Mesothelial cell of epicardium (in vitro differentiated cells): ENCODE measurements around the gene TANGO2. TPM values are rescaled to one million over a fixed set of nuclear protein-coding genes. Genes with fewer than 3 reads are reported as not detected.

ENCODE experiments used
- DNase-seq, 2 experiments: peaks; one replicate each; pipeline ENCODE4 v3.0.0; 2021; ENCODE audit warnings: low spot score in 2 of 2; ENCODE audit not compliant: unreplicated experiment in 2 of 2
- H3K27ac Mint-ChIP-seq: 2 replicates; pipeline ENCODE4 v1.8.0; 2021; ENCODE audit warnings: mixed read lengths
- H3K27me3 Mint-ChIP-seq: 2 replicates; pipeline ENCODE4 v1.8.0; 2021; ENCODE audit warnings: low read depth, mixed read lengths
- H3K36me3 Mint-ChIP-seq: 2 replicates; pipeline ENCODE4 v1.8.0; 2021; ENCODE audit warnings: mixed read lengths
- H3K4me1 Mint-ChIP-seq: 2 replicates; pipeline ENCODE4 v1.8.0; 2021; ENCODE audit warnings: mixed read lengths
- H3K4me3 Mint-ChIP-seq: 2 replicates; pipeline ENCODE4 v1.8.0; 2021; ENCODE audit warnings: mild to moderate bottlenecking, moderate library complexity, mixed read lengths
- H3K9me3 Mint-ChIP-seq: 2 replicates; pipeline ENCODE4 v1.8.0; 2021; ENCODE audit warnings: mixed read lengths
- CTCF ChIP-seq: fragments of 200-600 bp; sonication (generic); IDR thresholded peaks from one replicate; pipeline ENCODE4 v1.5.0; 2021; ENCODE audit warnings: antibody characterized with exemption; ENCODE audit not compliant: unreplicated experiment
- total RNA-seq: library from RNA; stranded (reverse); gene quantifications from 3 replicates; pipeline ENCODE4 v1.2.1, GENCODE V29; 2021

Gene TANGO2
- total RNA-seq, 1 donor from 2014 or later = 15.6 TPM

- peaks cover 3% of the 10 kb centered on the region for H3K4me1 Mint-ChIP-seq
- H3K27ac Mint-ChIP-seq = peak overlapping the region; percentile 39
- no peak overlapping the region for H3K4me3 Mint-ChIP-seq
- H3K36me3 Mint-ChIP-seq = peaks cover 19% of the 10 kb centered on the region
- TF ChIP-seq CTCF = peak; percentile 44
- no peak for DNase-seq
- no peaks in the 10 kb centered on the region for H3K9me3 Mint-ChIP-seq
- no peaks in the 10 kb centered on the region for H3K27me3 Mint-ChIP-seq
These were observed 90.3 kb downstream of the TANGO2 start for GRCh38 chr22:20111045-20111688.

- no peak overlapping the region for H3K4me3 Mint-ChIP-seq
- peak overlapping the region; percentile 56 for H3K27ac Mint-ChIP-seq
- H3K9me3 Mint-ChIP-seq = no peaks in the 10 kb centered on the region
- DNase-seq = no peak
- H3K27me3 Mint-ChIP-seq = no peaks in the 10 kb centered on the region
- TF ChIP-seq CTCF = no peak
- H3K36me3 Mint-ChIP-seq = peaks cover 19% of the 10 kb centered on the region
- peaks cover 4% of the 10 kb centered on the region for H3K4me1 Mint-ChIP-seq
These were observed 91.0 kb downstream of the TANGO2 start for GRCh38 chr22:20111689-20112622.

GRCh38 chr22:20112623-20113511 lies 92.0 kb downstream of the TANGO2 start:
- TF ChIP-seq CTCF = no peak
- H3K9me3 Mint-ChIP-seq = no peaks in the 10 kb centered on the region
- no peak overlapping the region for H3K27ac Mint-ChIP-seq
- peaks cover 4% of the 10 kb centered on the region for H3K4me1 Mint-ChIP-seq
- no peak overlapping the region for H3K4me3 Mint-ChIP-seq
- peaks cover 14% of the 10 kb centered on the region for H3K36me3 Mint-ChIP-seq
- DNase-seq = no peak
- H3K27me3 Mint-ChIP-seq = no peaks in the 10 kb centered on the region

GRCh38 chr22:20113551-20114310 lies 92.8 kb downstream of the TANGO2 start:
- peaks cover 13% of the 10 kb centered on the region for H3K4me1 Mint-ChIP-seq
- peaks cover 8% of the 10 kb centered on the region for H3K36me3 Mint-ChIP-seq
- H3K4me3 Mint-ChIP-seq = no peak overlapping the region
- no peak for DNase-seq
- no peaks in the 10 kb centered on the region for H3K9me3 Mint-ChIP-seq
- no peak overlapping the region for H3K27ac Mint-ChIP-seq
- H3K27me3 Mint-ChIP-seq = no peaks in the 10 kb centered on the region
- no peak for TF ChIP-seq CTCF
